ENCODE data around the gene FMN2. TPM values are rescaled to one million over a fixed set of nuclear protein-coding genes. Genes with fewer than 3 reads are reported as not detected.

Gene FMN2
- total RNA-seq, 4 donors from 2014 or later, result 0.11 to 0.89 TPM; not detected in 2

GRCh38 chr1:240155605-240156004 is 63.9 kb downstream of the FMN2 start:
- Histone ChIP-seq H3K9me3 (no peaks in the 10 kb centered on the region), H3K4me3 (no peak overlapping the region), H3K4me1 (no peaks in the 10 kb centered on the region), H3K27ac (no peak overlapping the region), H3K27me3 (no peaks in the 10 kb centered on the region), H3K36me3 (no peaks in the 10 kb centered on the region)
- WGBS, result 91% methylated on average over 2 of the region's 2 CpGs
- DNase-seq (ENCODE audit: low spot score in 2 of 2), result no peak
- no peak for TF ChIP-seq EP300 (IDR thresholded peaks at IDR 0.05)
- no peak for TF ChIP-seq CTCF (IDR thresholded peaks at IDR 0.05)
- TF ChIP-seq POLR2A (IDR thresholded peaks at IDR 0.05), result no peak
- no peak for TF ChIP-seq POLR2AphosphoS5 (IDR thresholded peaks at IDR 0.05)

- no peaks in the 10 kb centered on the region for H3K4me1 ChIP-seq
- H3K36me3 ChIP-seq, result no peaks in the 10 kb centered on the region
- H3K4me3 ChIP-seq, result no peak overlapping the region
- no peak for TF ChIP-seq POLR2A (IDR thresholded peaks at IDR 0.05)
- no peaks in the 10 kb centered on the region for H3K27me3 ChIP-seq
- H3K9me3 ChIP-seq, result peaks cover 10% of the 10 kb centered on the region
- no peak for DNase-seq (ENCODE audit: low spot score in 2 of 2)
- H3K27ac ChIP-seq, result no peak overlapping the region
These were observed 73.1 kb downstream of the FMN2 start for GRCh38 chr1:240164742-240165141.

- Histone ChIP-seq H3K27ac (no peak overlapping the region), H3K27me3 (no peaks in the 10 kb centered on the region), H3K36me3 (no peaks in the 10 kb centered on the region), H3K4me3 (no peak overlapping the region), H3K9me3 (peaks cover 10% of the 10 kb centered on the region), H3K4me1 (no peaks in the 10 kb centered on the region)
- DNase-seq (ENCODE audit: low spot score in 2 of 2), result no peak
- TF ChIP-seq POLR2A (IDR thresholded peaks at IDR 0.05), result no peak
- no peak for TF ChIP-seq CTCF (IDR thresholded peaks at IDR 0.05)
- no peak for TF ChIP-seq POLR2AphosphoS5 (IDR thresholded peaks at IDR 0.05)
- no peak for TF ChIP-seq EP300 (IDR thresholded peaks at IDR 0.05)
- 80% methylated on average over 7 of the region's 7 CpGs for WGBS
These were observed 77.5 kb downstream of the FMN2 start for GRCh38 chr1:240169188-240169587.

GRCh38 chr1:240170266-240170665 is 78.6 kb downstream of the FMN2 start:
- TF ChIP-seq POLR2A (IDR thresholded peaks at IDR 0.05) (no peak), EP300 (IDR thresholded peaks at IDR 0.05) (no peak), POLR2AphosphoS5 (IDR thresholded peaks at IDR 0.05) (no peak), CTCF (IDR thresholded peaks at IDR 0.05) (no peak)
- Histone ChIP-seq H3K36me3 (no peaks in the 10 kb centered on the region), H3K27me3 (no peaks in the 10 kb centered on the region), H3K27ac (no peak overlapping the region), H3K4me1 (no peaks in the 10 kb centered on the region), H3K4me3 (no peak overlapping the region), H3K9me3 (peaks cover 7% of the 10 kb centered on the region)
- no peak for DNase-seq (ENCODE audit: low spot score in 2 of 2)
- 88% methylated on average over 2 of the region's 2 CpGs for WGBS

- H3K27me3 ChIP-seq, result no peaks in the 10 kb centered on the region
- no peak for TF ChIP-seq CTCF (IDR thresholded peaks at IDR 0.05)
- no peak for TF ChIP-seq POLR2A (IDR thresholded peaks at IDR 0.05)
- TF ChIP-seq EP300 (IDR thresholded peaks at IDR 0.05), result no peak
- TF ChIP-seq POLR2AphosphoS5 (IDR thresholded peaks at IDR 0.05), result no peak
These were observed 79.1 kb downstream of the FMN2 start for GRCh38 chr1:240170806-240171205.

GRCh38 chr1:240171907-240172306 is 80.2 kb downstream of the FMN2 start:
- Histone ChIP-seq H3K4me1 (no peaks in the 10 kb centered on the region), H3K36me3 (no peaks in the 10 kb centered on the region), H3K27ac (no peak overlapping the region), H3K4me3 (no peak overlapping the region), H3K9me3 (no peaks in the 10 kb centered on the region), H3K27me3 (no peaks in the 10 kb centered on the region)
- no peak for DNase-seq (ENCODE audit: low spot score in 2 of 2)
- WGBS, result 87% methylated on average over 2 of the region's 2 CpGs
- TF ChIP-seq POLR2AphosphoS5 (IDR thresholded peaks at IDR 0.05) (no peak), EP300 (IDR thresholded peaks at IDR 0.05) (no peak), CTCF (IDR thresholded peaks at IDR 0.05) (no peak), POLR2A (IDR thresholded peaks at IDR 0.05) (no peak)

More at GRCh38 chr1:240170806-240171205, 79.1 kb downstream of the FMN2 start:
- no peaks in the 10 kb centered on the region for H3K36me3 ChIP-seq
- H3K27ac ChIP-seq, result no peak overlapping the region
- no peaks in the 10 kb centered on the region for H3K4me1 ChIP-seq
- 79% methylated on average over 6 of the region's 6 CpGs for WGBS
- no peak overlapping the region for H3K4me3 ChIP-seq
- DNase-seq (ENCODE audit: low spot score in 2 of 2), result no peak
- H3K9me3 ChIP-seq, result peaks cover 2% of the 10 kb centered on the region
